T1000 (cell line): Measurements from ENCODE around the gene BASP1.
"Not testable (repeated sequence)": the region's sequence is repeated elsewhere in the genome, so short reads cannot be mapped to it uniquely, and the experiment has no call there.

ENCODE experiments used
- DNase-seq: peaks from one replicate; lab custom pipeline; 2025; ENCODE audit warnings: mixed read lengths; lab: John Stamatoyannopoulos, UW

BASP1 gene

DNA sequence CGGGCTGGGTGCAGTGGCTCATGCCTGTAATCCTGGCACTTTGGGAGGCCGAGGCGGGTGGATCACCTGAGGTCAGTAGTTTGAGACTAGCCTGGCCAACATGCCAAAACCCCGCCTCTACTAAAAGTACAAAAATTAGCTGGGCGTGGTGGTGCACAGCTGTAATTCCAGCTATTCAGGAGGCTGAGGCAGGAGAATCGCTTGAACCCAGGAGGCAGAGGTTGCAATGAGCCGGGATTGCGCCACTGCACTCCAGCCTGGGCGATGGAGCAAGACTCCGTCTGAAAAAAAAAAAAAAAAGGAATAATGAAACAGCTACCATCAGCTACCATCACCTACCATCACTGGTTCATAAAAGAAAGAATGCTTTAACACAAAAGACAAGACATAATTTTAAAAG is 25.9 kb upstream of the BASP1 start:
- DNase-seq: not testable (repeated sequence)

DNA sequence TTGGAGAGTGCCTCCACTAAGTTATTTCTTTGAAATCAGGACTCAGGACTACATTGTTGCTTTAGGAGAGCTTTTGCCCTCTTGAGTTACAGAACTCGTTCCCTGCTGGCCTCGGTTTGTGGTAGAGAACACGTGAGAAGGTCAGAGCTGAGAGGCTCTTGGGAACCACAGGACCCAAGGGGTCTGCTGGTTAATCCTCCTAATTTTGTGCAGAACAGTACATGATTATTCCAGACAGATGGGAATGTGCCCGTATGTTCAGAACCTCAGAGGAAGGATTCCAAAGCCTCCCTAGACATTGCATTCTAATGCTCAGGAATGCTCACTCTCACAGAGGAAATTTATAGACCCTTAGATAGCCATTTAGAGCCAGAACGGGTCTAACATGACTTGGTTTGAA is 25.2 kb upstream of the BASP1 start:
- DNase-seq: no peak

DNA sequence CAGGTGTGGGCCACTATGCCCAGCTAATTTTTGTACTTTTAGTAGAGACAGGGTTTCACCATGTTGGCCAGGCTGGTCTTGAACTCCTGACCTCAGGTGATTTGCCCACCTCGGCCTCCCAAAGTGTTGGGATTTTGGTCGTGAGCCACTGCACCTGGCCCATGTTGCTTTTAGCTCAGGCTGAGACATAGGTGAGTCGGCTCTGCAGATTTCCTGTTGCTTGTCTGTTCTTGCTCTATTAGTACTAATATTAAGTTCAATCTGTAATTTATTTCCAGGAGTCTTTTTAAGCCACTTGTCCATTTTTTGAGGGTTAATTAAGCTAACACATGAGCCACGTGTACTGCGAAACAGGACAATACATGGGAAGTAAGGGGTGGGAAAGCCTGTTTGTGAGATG is 21.4 kb upstream of the BASP1 start:
- DNase-seq: no peak

DNA sequence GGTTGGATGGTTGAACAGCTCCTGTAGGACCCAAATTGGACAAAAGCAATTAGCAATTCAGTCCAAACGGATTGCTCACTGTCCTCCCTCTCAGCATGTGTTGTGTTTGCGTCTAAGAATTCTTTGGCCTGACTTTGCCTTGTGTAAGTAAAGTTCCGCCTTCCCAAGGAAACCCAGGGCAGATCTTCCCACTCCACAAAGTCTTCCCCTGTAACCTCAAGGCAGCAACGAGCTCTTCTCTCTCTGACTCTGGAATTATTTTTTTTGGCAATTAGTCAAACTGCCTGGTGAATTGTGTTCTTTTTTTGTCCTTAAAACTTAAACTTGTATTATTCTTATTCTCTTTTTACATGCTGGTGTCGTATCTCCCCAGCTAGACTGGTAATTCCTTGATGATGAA is 20.7 kb upstream of the BASP1 start:
- no peak for DNase-seq

DNA sequence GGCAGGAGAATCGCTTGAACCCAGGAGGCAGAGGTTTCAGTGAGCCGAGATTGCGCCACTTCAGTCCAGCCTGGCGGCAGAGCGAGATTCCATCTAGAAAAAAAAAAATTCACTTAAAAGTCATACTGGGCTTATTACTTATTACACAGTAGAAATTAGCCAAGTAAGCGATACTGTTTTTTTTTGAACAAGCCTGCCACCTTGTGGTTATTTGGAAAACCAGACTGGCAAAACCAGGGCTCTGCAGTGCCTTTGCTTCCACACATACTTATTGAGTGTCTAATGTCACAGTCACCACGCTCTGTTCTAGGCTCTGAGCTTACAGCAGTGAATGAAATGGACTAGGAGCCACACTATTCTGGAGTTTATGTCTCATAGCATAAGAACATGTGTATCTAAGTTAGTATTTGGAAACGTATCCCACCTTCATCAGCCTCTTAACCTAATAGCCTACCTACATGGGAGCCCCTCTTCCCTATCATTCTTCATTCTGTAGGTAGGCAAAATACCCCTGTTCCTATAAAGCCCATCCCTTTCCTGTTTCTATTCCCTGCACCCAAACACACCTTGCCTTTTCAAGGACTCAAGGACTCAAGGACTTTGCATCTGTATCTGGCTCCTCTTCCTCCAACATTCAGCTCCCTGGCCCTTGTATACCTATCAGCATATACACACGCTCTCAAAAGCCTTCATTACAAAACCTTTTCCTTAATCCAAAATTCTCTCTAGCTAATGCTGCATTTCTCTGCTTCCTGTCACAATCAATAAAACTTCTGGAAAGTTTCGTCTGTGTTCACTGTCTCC is 13.9 kb upstream of the BASP1 start:
- DNase-seq: no peak

DNA sequence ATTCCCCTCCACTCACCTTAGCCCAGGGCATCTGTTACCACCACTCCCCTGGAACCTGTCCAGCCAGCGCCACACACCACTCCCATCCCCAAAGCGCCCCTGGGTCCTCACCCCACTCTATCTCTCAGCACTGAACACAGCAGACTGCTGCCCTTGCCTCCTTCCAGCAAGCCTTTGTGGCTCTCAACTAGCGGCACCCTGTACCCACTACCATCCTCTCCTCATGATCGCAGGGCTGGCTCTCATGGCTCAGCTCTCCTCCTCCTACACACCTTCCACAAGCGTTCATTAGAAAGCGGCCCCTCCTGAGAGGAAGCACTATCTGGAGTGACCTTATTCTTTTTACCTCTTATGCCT is 13.3 kb upstream of the BASP1 start:
- DNase-seq: no peak

DNA sequence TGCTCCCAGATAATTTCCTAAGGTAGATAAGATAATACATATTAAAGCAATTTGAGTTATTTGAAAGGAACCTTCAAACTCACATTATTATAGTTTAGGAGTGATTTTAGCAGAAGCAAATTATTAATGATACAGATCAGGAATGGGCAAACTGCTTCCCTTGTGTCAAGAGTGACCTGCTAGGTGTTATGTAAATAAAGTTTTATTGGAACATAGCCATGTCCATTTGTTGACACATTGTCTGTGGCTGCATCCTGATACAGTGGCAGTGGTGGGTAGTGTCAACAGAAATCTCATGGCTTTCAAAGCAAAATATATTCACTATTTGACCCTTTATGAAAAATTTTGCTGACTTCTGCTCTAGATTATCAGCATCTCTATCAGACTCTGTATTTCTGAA is 11.4 kb upstream of the BASP1 start:
- no peak for DNase-seq

DNA sequence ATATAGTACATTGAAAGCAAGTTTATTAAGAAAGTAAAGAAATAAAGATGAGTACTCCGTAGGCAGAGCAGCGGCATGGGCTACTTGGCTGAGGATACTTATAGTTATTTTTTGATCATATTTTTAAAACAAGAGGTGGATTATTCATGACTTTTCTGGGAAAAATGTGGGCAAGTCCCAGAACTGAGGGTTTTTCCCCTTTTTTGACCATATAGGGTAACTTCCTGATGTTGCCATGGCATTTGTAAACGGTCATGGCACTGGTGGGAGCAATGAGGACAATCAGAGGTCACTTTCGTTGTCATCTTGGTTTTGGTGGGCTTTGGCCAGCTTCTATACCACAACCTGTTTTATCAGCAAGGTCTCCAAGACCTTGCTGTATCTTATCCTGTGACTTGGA is 5.2 kb upstream of the BASP1 start:
- DNase-seq: no peak

DNA sequence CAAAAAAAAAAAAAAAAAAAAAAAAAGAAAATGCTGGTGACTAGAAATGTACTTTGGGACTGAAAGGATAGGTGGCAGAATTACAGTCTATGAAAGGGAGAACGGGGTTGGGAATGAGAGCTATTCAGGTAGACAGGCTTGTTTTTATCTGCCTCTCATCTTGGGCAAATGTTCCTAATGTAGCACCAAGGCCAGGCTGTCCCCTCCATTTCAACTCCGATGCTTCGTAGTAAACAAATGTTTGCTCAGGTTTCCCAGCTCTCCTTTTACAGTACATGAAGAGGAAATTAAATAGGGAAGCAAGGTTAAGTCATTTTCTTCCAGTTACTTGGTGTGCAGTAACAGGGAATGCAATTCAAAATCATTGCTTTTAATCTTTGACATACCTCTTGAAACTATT is 4.4 kb upstream of the BASP1 start:
- DNase-seq: no peak

DNA sequence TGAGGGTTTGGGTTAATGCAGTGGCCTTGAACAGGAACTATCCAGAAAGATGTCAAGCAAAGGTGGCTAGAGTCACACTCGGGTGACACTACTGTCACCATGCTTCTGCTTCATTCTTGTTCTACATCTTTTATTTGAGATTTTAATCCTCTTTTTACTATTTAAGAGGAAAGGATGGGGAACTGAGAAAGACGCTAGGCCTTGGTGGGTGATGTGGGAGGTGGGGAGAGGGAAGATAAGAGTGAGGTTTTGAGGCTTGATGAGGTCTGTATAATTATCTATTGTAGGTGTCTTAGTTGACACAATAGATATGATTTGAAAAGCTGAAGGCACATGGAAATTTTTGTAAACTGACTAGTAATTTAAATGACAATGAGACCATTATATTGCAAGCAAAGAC is 3.5 kb upstream of the BASP1 start:
- DNase-seq: no peak

DNA sequence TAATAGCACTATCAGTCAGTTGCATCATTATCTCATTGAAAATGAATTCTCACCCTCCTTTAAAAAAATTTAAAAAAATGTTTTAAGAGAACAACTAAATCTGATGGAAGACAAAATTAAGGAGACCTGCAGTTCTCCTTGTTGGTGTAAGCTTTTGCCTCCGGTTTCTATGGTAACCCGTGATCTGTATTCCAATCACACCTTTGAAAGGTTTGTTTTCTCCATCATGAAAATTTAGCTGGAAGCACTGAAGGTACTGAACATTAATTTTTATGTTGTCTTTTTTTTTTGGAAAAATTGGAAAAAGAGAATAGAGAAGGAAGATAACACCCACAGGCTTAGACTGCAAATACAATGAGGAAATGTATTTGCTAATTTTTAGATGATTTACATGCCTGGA is 2.5 kb upstream of the BASP1 start:
- no peak for DNase-seq

DNA sequence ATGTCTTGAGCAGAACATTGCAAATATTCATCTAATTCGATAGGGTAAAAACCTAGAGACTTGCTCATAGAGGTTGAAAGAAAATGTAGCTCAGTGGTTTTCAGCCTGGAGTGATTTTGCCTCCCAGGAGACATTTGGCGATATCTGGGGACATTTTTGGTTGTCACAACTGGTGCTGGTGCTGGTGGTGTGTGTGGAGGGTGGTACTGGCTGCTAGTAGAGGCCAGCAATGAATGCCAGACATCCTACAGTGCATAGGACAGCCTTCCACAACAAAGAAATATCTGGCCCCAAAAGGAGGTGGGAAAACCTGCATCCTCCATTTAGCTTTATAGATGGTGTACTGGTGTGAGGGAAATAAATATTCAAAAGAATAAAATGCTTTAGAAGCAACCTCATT is 2.1 kb upstream of the BASP1 start:
- no peak for DNase-seq

DNA sequence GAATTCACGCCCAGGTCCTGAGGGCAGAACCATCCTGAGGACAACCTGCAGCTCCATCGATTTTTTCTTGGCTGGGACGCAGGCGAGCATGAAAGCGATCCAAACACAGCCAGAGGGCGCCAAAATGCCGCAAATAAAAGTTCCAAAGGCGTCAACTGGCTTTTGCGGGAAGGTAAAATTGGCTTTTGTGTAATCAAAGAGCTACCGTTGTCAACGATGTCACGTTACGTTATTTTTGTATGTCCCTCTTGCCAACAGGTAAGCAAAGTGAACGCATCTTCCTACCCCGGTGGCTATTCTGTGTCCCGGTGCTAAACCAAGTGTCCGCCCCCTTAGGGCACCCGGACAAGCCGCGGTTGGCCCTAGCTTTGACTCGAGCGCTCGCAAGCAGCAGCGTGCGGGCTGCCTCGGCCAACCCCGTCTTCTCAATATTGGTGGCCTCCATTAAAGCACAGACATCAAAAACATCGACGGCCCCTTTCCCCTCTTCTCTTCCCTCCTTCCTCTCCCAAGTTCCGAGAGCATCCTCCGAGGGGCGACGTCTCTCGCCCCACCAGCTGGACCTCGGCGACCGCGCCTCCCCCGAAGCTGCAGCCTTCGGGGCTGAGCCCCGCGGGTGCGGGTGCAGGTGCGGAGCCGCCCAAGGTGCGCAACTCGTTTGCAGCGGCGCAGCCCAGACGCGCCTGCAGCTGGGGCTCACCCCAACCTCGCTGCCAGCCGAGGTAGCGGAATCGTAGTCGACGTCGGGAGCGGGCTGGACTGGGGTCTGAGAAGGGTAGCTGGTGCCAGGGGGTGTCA is 1.1 kb upstream of the BASP1 start:
- peak; percentile 60 for DNase-seq

DNA sequence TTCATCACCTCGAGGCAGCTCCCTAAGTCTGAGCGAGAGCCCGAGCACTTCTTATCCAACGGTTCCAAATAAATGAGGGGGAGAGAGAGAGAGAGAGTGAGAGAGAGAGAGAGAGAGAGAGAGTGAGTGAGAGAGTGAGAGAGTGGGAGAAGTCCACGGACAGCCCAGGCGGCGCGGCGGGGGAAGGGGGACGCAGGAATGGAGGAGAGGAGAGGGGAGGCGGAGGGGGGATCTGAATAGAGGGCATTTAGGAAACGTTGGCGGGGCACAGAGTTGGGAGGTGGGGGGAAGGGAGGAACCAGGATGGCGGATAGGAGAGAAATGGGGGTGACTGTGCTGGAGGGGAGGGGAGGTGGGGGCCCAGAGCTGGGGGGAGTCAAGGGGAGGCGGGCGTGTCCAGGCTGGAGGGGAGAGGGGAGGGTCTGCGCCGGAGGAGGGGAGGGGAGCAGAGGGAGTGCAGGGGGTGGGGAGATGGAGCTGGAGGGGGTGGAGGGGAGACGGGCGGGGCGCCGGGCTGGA is 398 bp upstream of the BASP1 start:
- peak; percentile 22 for DNase-seq

DNA sequence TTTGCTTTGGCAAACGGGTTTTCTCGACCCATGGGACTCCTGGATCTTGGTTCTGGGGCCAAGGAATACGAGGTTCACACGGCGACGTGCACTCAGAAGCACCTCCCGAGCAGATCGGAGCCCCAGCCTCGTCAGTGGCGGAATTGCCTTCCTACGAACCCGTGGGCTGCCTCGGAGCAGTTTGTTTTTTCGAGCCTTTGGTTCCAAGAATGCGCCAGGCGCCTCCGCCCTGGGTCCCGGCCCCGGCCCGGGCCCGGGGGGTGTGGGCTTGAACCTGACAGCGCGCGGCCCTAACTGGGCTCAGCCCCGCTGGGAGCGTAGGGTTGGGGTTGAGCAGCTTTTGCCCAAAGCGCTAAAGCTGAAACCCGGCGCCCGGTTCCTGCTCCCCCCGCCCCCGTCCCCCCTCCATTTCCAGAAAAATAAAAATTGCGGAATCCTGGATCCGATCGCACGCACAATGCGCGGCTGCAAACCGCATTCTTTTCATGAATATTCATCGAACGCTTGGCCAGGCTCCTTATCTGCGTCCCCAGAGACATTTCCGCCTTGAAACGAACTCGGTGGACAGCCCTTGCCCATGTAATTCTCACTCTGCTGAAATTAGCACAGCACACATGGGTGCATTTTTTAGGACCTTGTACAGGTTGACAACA is 1.0 kb downstream of the BASP1 start:
- DNase-seq: peak; percentile 2

DNA sequence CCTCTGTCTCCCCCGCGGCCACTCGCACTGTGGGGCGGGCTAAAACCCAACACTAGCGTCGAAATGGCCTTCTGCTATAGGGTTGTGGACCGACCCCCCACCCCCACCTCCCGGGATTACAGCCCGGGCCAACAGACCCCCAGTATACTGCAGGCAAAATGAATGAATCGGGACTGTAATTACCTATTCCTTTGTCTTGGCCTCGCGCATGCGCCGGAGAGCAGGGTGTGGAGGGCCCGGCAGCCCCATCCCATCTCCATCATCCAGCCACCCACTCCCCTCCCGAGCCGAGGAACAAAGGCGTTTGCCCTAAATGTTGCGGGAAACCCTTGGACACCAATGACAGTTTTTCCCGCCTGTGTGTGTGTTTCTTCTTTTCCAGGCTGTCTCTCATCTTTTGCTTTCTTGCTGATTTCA is 1.6 kb downstream of the BASP1 start:
- peak; percentile 6 for DNase-seq

DNA sequence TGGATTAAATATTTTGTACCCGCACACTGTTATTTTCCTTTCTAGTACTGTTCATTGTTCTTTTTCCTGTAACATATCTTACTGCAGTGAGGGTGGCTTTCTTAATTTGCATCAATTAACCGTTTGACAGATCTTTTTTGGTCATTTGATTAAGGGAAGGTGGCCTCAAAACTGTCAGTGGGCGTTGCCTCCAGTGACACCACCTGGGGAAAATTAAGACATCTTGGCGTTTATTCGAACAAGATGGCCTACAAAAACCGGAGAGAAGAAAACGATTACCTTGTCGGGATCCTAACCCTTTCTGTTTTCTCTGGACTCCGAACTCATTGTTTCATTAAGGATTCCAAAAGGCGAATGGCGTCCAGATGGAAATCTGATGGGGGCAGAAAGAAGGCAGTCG is 2.0 kb downstream of the BASP1 start:
- DNase-seq: no peak

DNA sequence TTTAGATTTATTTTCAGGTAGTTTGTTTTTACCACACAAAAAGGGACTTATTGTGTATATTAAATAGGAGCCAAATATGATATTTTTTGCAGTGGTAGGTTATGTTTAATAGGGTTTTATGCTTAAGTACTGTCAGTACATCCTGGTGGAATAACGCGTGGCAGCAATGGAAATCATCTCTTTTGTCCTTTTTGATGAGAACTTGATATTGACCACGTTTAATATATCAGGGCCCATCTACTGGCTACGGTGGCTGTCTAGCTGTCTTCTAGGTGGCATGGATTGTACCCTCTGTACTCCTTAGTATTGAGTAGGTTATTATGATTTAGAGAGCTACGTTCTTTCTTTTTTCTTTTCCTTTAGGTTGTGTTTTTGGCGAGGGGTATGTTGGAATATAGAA is 2.6 kb downstream of the BASP1 start:
- DNase-seq: no peak

DNA sequence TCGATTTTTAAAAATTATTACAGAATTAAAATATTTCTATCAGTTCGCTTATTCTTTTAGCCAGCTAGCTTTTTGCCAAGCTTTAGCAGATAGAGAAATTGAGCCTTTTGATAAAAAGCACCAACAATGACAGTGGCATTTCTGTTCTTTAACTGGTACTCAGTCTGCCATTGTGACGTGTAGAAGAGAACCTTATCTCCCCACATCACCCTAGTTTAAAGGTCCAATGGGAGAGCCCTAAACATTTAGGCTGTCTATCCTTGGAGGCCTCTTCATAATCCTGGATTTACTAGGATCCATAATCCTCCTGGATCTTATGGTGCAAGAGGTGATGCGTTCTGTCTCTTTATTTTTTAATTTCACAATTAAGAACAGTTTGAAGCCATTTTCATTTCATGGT is 3.0 kb downstream of the BASP1 start:
- DNase-seq: no peak

DNA sequence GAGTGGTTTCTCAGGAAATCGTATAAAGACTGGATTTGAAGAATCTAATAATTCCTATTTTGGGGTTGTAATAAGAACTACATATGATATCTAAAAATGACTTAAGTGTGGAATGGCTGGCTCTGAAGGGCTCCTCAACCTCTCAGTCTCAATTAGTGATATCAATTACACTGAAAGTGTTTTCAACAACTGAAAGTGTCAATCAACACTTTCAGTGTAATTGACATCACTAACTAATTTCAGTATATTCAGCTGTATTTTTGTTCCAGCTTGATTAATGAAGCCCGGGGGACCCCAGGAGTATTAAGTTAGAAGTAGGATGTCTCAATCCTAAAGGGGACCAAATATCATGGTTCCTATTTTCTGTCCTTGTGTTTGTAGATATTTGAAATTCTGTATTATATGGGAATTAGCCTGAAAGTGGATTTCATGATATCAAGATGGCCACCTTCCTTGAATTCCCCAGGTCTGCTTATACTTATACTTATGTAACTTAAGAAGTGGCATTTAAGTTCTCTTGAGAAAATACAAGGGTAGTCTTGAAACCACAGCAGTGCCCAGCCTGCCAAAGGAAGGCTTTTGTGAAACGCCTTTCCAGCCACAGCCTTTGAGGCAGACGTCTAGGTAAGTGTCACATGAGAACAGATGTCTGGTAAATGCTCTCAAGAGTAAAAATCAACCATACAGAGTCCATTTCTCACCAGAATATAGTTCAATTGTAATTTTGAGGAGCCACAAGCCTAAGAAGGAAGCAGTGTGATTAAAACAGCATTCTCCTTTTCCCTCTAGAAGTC is 4.6 kb downstream of the BASP1 start:
- DNase-seq: no peak

DNA sequence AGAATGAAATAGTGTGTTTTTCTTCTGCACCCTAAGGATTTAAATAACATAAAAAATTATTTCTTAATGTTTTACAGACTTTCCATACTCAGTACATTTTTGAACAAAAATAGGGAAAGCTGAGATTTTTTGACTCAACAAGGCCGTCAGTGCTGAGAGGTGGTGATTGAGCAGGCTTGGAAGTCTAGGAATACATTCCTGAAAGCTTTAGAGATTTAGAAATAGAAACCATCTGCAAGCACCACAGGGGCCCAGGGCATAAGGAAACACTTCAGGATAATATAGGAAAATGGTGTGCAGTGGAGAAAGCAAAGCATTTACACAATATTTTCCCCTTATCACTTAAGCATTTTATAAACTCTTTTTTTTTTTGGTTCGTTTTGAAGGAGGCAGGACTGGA is 5.2 kb downstream of the BASP1 start:
- no peak for DNase-seq
